ENCODE results near the gene RELT.

DNA sequence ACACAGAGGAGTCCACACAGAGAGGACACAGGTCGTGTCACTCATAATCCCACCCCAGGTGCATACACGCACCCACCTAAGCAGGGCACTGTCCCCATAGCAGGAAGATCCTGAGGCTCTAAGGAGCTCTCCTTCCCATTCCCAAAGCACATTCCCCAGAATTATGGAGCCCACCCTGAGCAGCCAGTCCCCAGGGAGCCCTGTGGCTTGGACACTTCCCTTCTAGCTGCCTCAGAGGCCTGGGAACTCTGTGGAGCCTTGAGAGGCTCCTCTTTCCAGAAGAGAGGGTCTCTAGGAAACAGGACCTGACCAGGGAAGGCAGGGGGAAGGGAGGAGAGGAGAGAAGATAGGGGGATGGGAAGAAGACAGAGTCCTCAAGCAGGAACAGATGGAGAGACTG lies 38.4 kb upstream of the RELT start:
- TF ChIP-seq, protein P1, sequence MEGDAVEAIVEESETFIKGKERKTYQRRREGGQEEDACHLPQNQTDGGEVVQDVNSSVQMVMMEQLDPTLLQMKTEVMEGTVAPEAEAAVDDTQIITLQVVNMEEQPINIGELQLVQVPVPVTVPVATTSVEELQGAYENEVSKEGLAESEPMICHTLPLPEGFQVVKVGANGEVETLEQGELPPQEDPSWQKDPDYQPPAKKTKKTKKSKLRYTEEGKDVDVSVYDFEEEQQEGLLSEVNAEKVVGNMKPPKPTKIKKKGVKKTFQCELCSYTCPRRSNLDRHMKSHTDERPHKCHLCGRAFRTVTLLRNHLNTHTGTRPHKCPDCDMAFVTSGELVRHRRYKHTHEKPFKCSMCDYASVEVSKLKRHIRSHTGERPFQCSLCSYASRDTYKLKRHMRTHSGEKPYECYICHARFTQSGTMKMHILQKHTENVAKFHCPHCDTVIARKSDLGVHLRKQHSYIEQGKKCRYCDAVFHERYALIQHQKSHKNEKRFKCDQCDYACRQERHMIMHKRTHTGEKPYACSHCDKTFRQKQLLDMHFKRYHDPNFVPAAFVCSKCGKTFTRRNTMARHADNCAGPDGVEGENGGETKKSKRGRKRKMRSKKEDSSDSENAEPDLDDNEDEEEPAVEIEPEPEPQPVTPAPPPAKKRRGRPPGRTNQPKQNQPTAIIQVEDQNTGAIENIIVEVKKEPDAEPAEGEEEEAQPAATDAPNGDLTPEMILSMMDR (IDR thresholded peaks at IDR 0.05; ENCODE audit: low read length), result no peak
- TF ChIP-seq EZH2 (IDR thresholded peaks at IDR 0.05; ENCODE audit: borderline replicate concordance, low read length), result no peak
